GM12874 (cell line): ENCODE data around the gene NRXN3.

Experiments used
- CTCF ChIP-seq: IDR thresholded peaks from 2 replicates; pipeline ENCODE4 v1.5.1; 2011; ENCODE audit warnings: low read depth, mild to moderate bottlenecking, control low read depth, low read length, moderate library complexity; ENCODE audit not compliant: insufficient read depth

Gene NRXN3

GRCh38 chr14:78319406-78319805 lies 149.2 kb downstream of the NRXN3 start:
- TF ChIP-seq CTCF, result no peak

- no peak for TF ChIP-seq CTCF
Measured at GRCh38 chr14:78319887-78320635, 149.9 kb downstream of the NRXN3 start.

GRCh38 chr14:78324353-78324752 lies 154.2 kb downstream of the NRXN3 start:
- TF ChIP-seq CTCF, result no peak

- TF ChIP-seq CTCF, result no peak
Measured at GRCh38 chr14:78325911-78326310, 155.7 kb downstream of the NRXN3 start.

- no peak for TF ChIP-seq CTCF
Measured at GRCh38 chr14:78327426-78328221, 157.5 kb downstream of the NRXN3 start.

GRCh38 chr14:78329371-78329770 lies 159.2 kb downstream of the NRXN3 start:
- no peak for TF ChIP-seq CTCF

GRCh38 chr14:78335531-78335930 lies 165.4 kb downstream of the NRXN3 start:
- no peak for TF ChIP-seq CTCF
